Gastroesophageal sphincter (tissue), 4 donors: Measurements from ENCODE around the gene GPR137. TPM values are rescaled to one million over a fixed set of nuclear protein-coding genes. Genes with fewer than 3 reads are reported as not detected.

ENCODE experiments used
- ATAC-seq: fragments of 150-250 bp; one replicate; pipeline ENCODE4 v1.9.1; 2016; ENCODE audit warnings: mild to moderate bottlenecking, moderate library complexity
- H3K27ac ChIP-seq, 4 donors: fragments of 200-600 bp; sonication (generic) in 3 of 4; 1 replicate in 3 of 4; 2 replicates in 1 of 4; pipeline ENCODE4 v1.5.1; 2016 to 2019
- H3K27me3 ChIP-seq: fragments of 200-600 bp; sonication (generic); one replicate; pipeline ENCODE4 v1.5.1; 2019
- H3K36me3 ChIP-seq, 2 donors: fragments of 200-600 bp; sonication (generic); one replicate each; pipeline ENCODE4 v1.5.1; 2019; ENCODE audit warnings: control low read depth in 1 of 2
- H3K4me1 ChIP-seq, 3 donors: fragments of 200-600 bp; sonication (generic); 1 replicate in 2 of 3; 2 replicates in 1 of 3; pipeline ENCODE4 v1.5.1; 2016 to 2019; ENCODE audit warnings: control low read depth in 2 of 3
- H3K4me3 ChIP-seq, 2 donors: fragments of 200-600 bp; sonication (generic); one replicate each; pipeline ENCODE4 v1.5.1; 2019; ENCODE audit warnings: mild to moderate bottlenecking in 1 of 2, moderate library complexity in 1 of 2
- H3K9me3 ChIP-seq, 3 donors: fragments of 200-600 bp; sonication (generic); one replicate each; pipeline ENCODE4 v1.5.1; 2017 to 2019; ENCODE audit warnings: control low read depth in 2 of 3
- POLR2AphosphoS5 ChIP-seq: sonication (generic); formaldehyde crosslinking; IDR thresholded peaks from one replicate; pipeline ENCODE4 v1.6.1; 2017; ENCODE audit warnings: antibody characterized with exemption
- WGBS, 2 donors: methylation state at CpG; one replicate each; pipeline ENCODE4 v1.1.5; 2018; ENCODE audit warnings: low coverage in 1 of 2; 5-methylcytosine and 5-hydroxymethylcytosine counted together
- small RNA-seq, 4 donors: library from RNA; depleted of rRNA; stranded (forward); fragments of <200 nt; gene quantifications; one replicate each; pipeline ENCODE3, GENCODE V24; 2016
- total RNA-seq, 4 donors: library from RNA; depleted of rRNA; stranded (reverse); fragments of >200 nt; gene quantifications; one replicate each; pipeline ENCODE4 v1.1.0, GENCODE V29; 2016

GPR137 gene
- total RNA-seq, 4 donors from 2014 or later, result 14.0 to 37.1 (median 27.6) TPM

GRCh38 chr11:64338716-64339115 lies 53.1 kb downstream of the GPR137 start:
- ATAC-seq, result no peak
- WGBS, 2 donors, result 80% methylated on average over 5 of the region's 8 CpGs; no CpG with 5 or more reads in 1 of the 2 donors
- no peak for TF ChIP-seq POLR2AphosphoS5

More at GRCh38 chr11:64338716-64339115, 53.1 kb downstream of the GPR137 start:
- H3K36me3 ChIP-seq, result no peaks in the 10 kb centered on the region
- H3K27ac ChIP-seq, result no peak overlapping the region
- H3K9me3 ChIP-seq, result no peaks in the 10 kb centered on the region
- no peaks in the 10 kb centered on the region for H3K27me3 ChIP-seq
- peaks cover 0 to 25% (median 10%) of the 10 kb centered on the region in 3 donors for H3K4me1 ChIP-seq
- H3K4me3 ChIP-seq, result no peak overlapping the region

Small RNA genes lying within 50 kb of the gene (small RNA-seq; reads per million reads assigned to genes)
- 0 reads per million in 4 donors for gene RF00019

Other genes with a start within 250 kb of the GPR137 start
- 1 to 10 TPM; 1.1 to 4.7 (median 3.6) TPM for gene FLRT1, start 249.9 kb upstream of the GPR137 start, total RNA-seq
- gene MACROD1, start 119.7 kb upstream of the GPR137 start, total RNA-seq, result 10 to 100 TPM; 26.9 to 56.2 (median 30.4) TPM
- 100 to 1,000 TPM in 1 of 4 donors, 10 to 100 TPM in 3; 88.6 to 134 (median 94.0) TPM for gene STIP1, start 99.7 kb upstream of the GPR137 start, total RNA-seq
- gene FERMT3, start 79.1 kb upstream of the GPR137 start, total RNA-seq, result 10 to 100 TPM; 14.5 to 28.5 (median 17.0) TPM
- 10 to 100 TPM; 41.4 to 59.9 (median 50.3) TPM for gene TRPT1, start 59.7 kb upstream of the GPR137 start, total RNA-seq
- 10 to 100 TPM; 36.8 to 53.7 (median 45.8) TPM for gene NUDT22, start 59.6 kb upstream of the GPR137 start, total RNA-seq
- gene DNAJC4, start 55.3 kb upstream of the GPR137 start, total RNA-seq, result 10 to 100 TPM in 3 of 4 donors, 1 to 10 TPM in 1; 7.1 to 33.5 (median 28.9) TPM
- gene VEGFB, start 51.3 kb upstream of the GPR137 start, total RNA-seq, result 100 to 1,000 TPM in 2 of 4 donors, 10 to 100 TPM in 2; 49.9 to 152 (median 88.6) TPM
- 10 to 100 TPM; 45.5 to 78.3 (median 58.4) TPM for gene FKBP2, start 44.8 kb upstream of the GPR137 start, total RNA-seq
- 100 to 1,000 TPM in 1 of 4 donors, 10 to 100 TPM in 3; 37.2 to 123 (median 70.9) TPM for gene PPP1R14B, start 38.9 kb upstream of the GPR137 start, total RNA-seq
- 10 to 100 TPM; 16.2 to 33.2 (median 25.1) TPM for gene PLCB3, start 34.3 kb upstream of the GPR137 start, total RNA-seq
- gene BAD, start 1.2 kb upstream of the GPR137 start, total RNA-seq, result 100 to 1,000 TPM in 3 of 4 donors, 10 to 100 TPM in 1; 97.1 to 156 (median 135) TPM
- under 1 TPM in 1 of 4 donors, not detected in 3; 0.31 TPM for gene KCNK4, start 5.5 kb downstream of the GPR137 start, total RNA-seq
- gene CATSPERZ, start 14.5 kb downstream of the GPR137 start, total RNA-seq, result not detected
- 10 to 100 TPM; 39.8 to 77.1 (median 71.2) TPM for gene ESRRA, start 19.7 kb downstream of the GPR137 start, total RNA-seq
- 100 to 1,000 TPM; 180 to 267 (median 218) TPM for gene TRMT112, start 31.7 kb downstream of the GPR137 start, total RNA-seq
- 100 to 1,000 TPM; 179 to 260 (median 181) TPM for gene PRDX5, start 32.3 kb downstream of the GPR137 start, total RNA-seq
- 1 to 10 TPM; 7.6 to 9.4 (median 8.5) TPM for gene CCDC88B, start 54.4 kb downstream of the GPR137 start, total RNA-seq
- 10 to 100 TPM; 21.2 to 44.2 (median 28.3) TPM for gene RPS6KA4, start 73.3 kb downstream of the GPR137 start, total RNA-seq